HepG2 (cell line): ENCODE data around the gene DNAJA3. TPM values are rescaled to one million over a fixed set of nuclear protein-coding genes. Genes with fewer than 3 reads are reported as not detected.

Experiments
- ATAC-seq: fragments of 200-7000 bp; cut with Tn5 transposase; 3 replicates; pipeline ENCODE4 v1.9.1; 2020; ENCODE audit warnings: mild to moderate bottlenecking, moderate library complexity
- BruUV-seq: library from RNA; stranded (reverse); fragments of 400-500 nt; replicated peaks from 2 replicates; lab custom pipeline; 2021; lab: Mats Ljungman, UMichigan
- CTCF ChIA-PET: fragments of 300-600 bp; formaldehyde crosslinking; extraction: SDS; loops from one replicate; lab custom pipeline; 2021; ENCODE audit warnings: low total read pairs, inconsistent platforms, low intra/inter-chr PET ratio; lab: Yijun Ruan, JAX
- POLR2A ChIA-PET: fragments of 350-600 bp; sonication (Branson Sonifier 250); formaldehyde crosslinking; loops from one replicate; lab custom pipeline; 2020; ENCODE audit warnings: antibody characterized with exemption, inconsistent platforms; lab: Yijun Ruan, JAX
- DNase-seq: peaks from one replicate; pipeline ENCODE4 v3.0.0-alpha.2; 2015; ENCODE audit warnings: low spot score
- FAIRE-seq: peaks from 3 replicates; lab custom pipeline; 2011; peaks lifted over from hg19 to GRCh38; lab: Jason Lieb, UNC
- H2AFZ ChIP-seq: one replicate; pipeline ENCODE4 v1.6.1; 2011; ENCODE audit warnings: low read length, inconsistent platforms
- H3K27ac ChIP-seq: fragments of 300-600 bp; 3 replicates; pipeline ENCODE4 v1.8.0; 2011; ENCODE audit warnings: mixed run types, mild to moderate bottlenecking, mixed read lengths, low read length, inconsistent platforms; ENCODE audit not compliant: insufficient read depth; ENCODE audit errors: extremely low read length
- H3K27me3 ChIP-seq, 2 experiments: fragments of 200-600 bp in 1 of 2; 2 replicates in 1 of 2; 3 replicates in 1 of 2; pipeline versions ENCODE4 v1.6.0 to v1.8.0; 2011; ENCODE audit warnings: low read length in 2 of 2, mild to moderate bottlenecking in 2 of 2, moderate library complexity in 2 of 2, inconsistent platforms in 1 of 2; ENCODE audit not compliant: insufficient read depth in 2 of 2, control insufficient read depth in 1 of 2
- H3K36me3 ChIP-seq, 2 experiments: fragments of 200-600 bp in 1 of 2; replicated peaks in 1 of 2; 2 replicates in 1 of 2; 3 replicates in 1 of 2; pipeline versions ENCODE4 v1.5.1 to v1.8.0; 2011; ENCODE audit warnings: low read length in 2 of 2, inconsistent platforms in 1 of 2; ENCODE audit not compliant: insufficient read depth in 2 of 2, control insufficient read depth in 1 of 2
- H3K4me1 ChIP-seq: 2 replicates; pipeline ENCODE4 v1.5.1; 2012; ENCODE audit warnings: low read length, inconsistent platforms; ENCODE audit not compliant: insufficient read depth
- H3K4me2 ChIP-seq: 2 replicates; pipeline ENCODE4 v1.6.0; 2011; ENCODE audit warnings: low read depth, low read length, inconsistent platforms
- H3K4me3 ChIP-seq, 3 experiments: fragments of 200-600 bp in 1 of 3; sonication (generic), shearing (Covaris generic) in 1 of 3; replicated peaks in 1 of 3; 2 replicates each; pipeline ENCODE4 v1.5.1; 2011 to 2016; ENCODE audit warnings: low read length in 3 of 3, inconsistent platforms in 2 of 3, low read depth in 2 of 3, mild to moderate bottlenecking in 2 of 3, control low read depth in 1 of 3, mixed read lengths in 1 of 3; ENCODE audit not compliant: insufficient read depth in 1 of 3
- H3K79me2 ChIP-seq: one replicate; pipeline ENCODE4 v1.6.1; 2011; ENCODE audit warnings: low read length, inconsistent platforms; ENCODE audit not compliant: insufficient read depth
- H3K9ac ChIP-seq: 2 replicates; pipeline ENCODE4 v1.6.0; 2011; ENCODE audit warnings: mild to moderate bottlenecking, low read depth, low read length, inconsistent platforms; ENCODE audit not compliant: insufficient read depth
- H3K9me3 ChIP-seq: 2 replicates; pipeline ENCODE4 v1.5.1; 2012; ENCODE audit warnings: mild to moderate bottlenecking, low read length
- H4K20me1 ChIP-seq: 2 replicates; pipeline ENCODE4 v1.6.0; 2011; ENCODE audit warnings: inconsistent platforms, mild to moderate bottlenecking, low read length, moderate library complexity; ENCODE audit not compliant: insufficient read depth
- CHD2 ChIP-seq: IDR thresholded peaks from 2 replicates; pipeline ENCODE4 v1.6.1; 2011; ENCODE audit warnings: low read depth, low read length, improper control_type of control experiment
- DNMT3B ChIP-seq: conservative IDR thresholded peaks from 2 replicates; pipeline ENCODE4 v1.6.1; 2016; ENCODE audit warnings: missing biosample characterization, control low read depth
- HOMEZ ChIP-seq: IDR thresholded peaks from 2 replicates; pipeline ENCODE4 v1.6.1; 2016; ENCODE audit warnings: low read depth
- MEF2D ChIP-seq: sonication (generic); formaldehyde crosslinking; IDR thresholded peaks from 2 replicates; pipeline ENCODE4 v1.5.1; 2020; ENCODE audit warnings: mild to moderate bottlenecking, missing genetic modification reagents
- POLR2A ChIP-seq, 2 experiments: IDR thresholded peaks; 2 replicates each; pipeline ENCODE4 v1.6.1; 2011; ENCODE audit warnings: low read depth in 2 of 2, low read length in 2 of 2, mild to moderate bottlenecking in 1 of 2, moderate library complexity in 1 of 2; ENCODE audit not compliant: insufficient read depth in 1 of 2
- RFX3 ChIP-seq: IDR thresholded peaks from 2 replicates; pipeline ENCODE4 v1.6.1; 2016; ENCODE audit warnings: missing biosample characterization, missing genetic modification reagents
- SMYD3 ChIP-seq: sonication (generic); formaldehyde crosslinking; IDR thresholded peaks from 2 replicates; pipeline ENCODE4 v1.8.1; 2023; ENCODE audit warnings: mild to moderate bottlenecking, missing genetic modification reagents
- SOX5 ChIP-seq: IDR thresholded peaks from 2 replicates; pipeline ENCODE4 v1.6.1; 2016; ENCODE audit warnings: borderline replicate concordance
- ZBTB1 ChIP-seq: sonication (generic); formaldehyde crosslinking; IDR thresholded peaks from 2 replicates; pipeline ENCODE4 v1.4.0; 2020; ENCODE audit warnings: missing genetic modification reagents, borderline replicate concordance
- ZNF260 ChIP-seq: sonication (generic); formaldehyde crosslinking; IDR thresholded peaks from 2 replicates; pipeline ENCODE4 v1.4.0; 2020; ENCODE audit warnings: missing genetic modification reagents, low read depth, mild to moderate bottlenecking, borderline replicate concordance
- ZNF773 ChIP-seq: sonication (generic); formaldehyde crosslinking; IDR thresholded peaks from 2 replicates; pipeline ENCODE4 v1.4.0; 2020; ENCODE audit warnings: missing genetic modification reagents, borderline replicate concordance
- WGBS: methylation state at CpG from one replicate; pipeline ENCODE4 v1.1.6; 2017; ENCODE audit warnings: low lambda C conversion rate; 5-methylcytosine and 5-hydroxymethylcytosine counted together
- in situ Hi-C: cut with HindIII; loops from 2 replicates; pipeline ENCODE4 v1.10.0; 2017; ENCODE audit warnings: low pct_unique_long_range_greater_than_20kb; ENCODE audit not compliant: extremely low pct_ligation_motif_present
- intact Hi-C: fragments of 100-400 bp; cut with micrococcal nuclease; formaldehyde crosslinking; loops from one replicate; pipeline ENCODE4 v1.10.0; 2022; ENCODE audit not compliant: unreplicated experiment
- polyA plus RNA-seq, 8 experiments: library from polyadenylated mRNA; depleted of rRNA in 3 of 8; stranded (reverse) in 7 of 8; unstranded in 1 of 8; fragments of >200 nt; fragmentation: Illumina TruSeq in 4 of 8; extraction: Trizol in 4 of 8; gene quantifications; 2 replicates each; pipeline versions ENCODE4 v1.2.1 to v1.2.3, GENCODE V29; 2011 to 2016; ENCODE audit warnings: low read depth in 4 of 8, missing spikeins in 1 of 8, mixed read lengths in 1 of 8; ENCODE audit not compliant: insufficient read depth in 1 of 8
- total RNA-seq, 5 experiments: library from RNA; depleted of rRNA; stranded (reverse); fragments of >200 nt; fragmentation: Illumina TruSeq; extraction: Trizol; gene quantifications; 2 replicates each; pipeline ENCODE4 v1.2.3, GENCODE V29; 2016; ENCODE audit warnings: low read depth in 1 of 5
- TF ChIP-seq, protein P1 (sequence below): sonication (generic); formaldehyde crosslinking; conservative IDR thresholded peaks from 2 replicates; pipeline ENCODE4 v1.8.0; 2022; ENCODE audit warnings: missing genetic modification reagents
- TF ChIP-seq, protein P2 (sequence below): sonication (generic); formaldehyde crosslinking; IDR thresholded peaks from 2 replicates; pipeline ENCODE4 v1.5.0; 2020; ENCODE audit warnings: mild to moderate bottlenecking, missing genetic modification reagents, borderline replicate concordance
- TF ChIP-seq, protein P3 (sequence below): sonication (generic); formaldehyde crosslinking; IDR thresholded peaks from 2 replicates; pipeline ENCODE4 v1.5.0; 2020; ENCODE audit warnings: missing genetic modification reagents, mild to moderate bottlenecking, borderline replicate concordance

Gene DNAJA3
- total and polyA plus RNA-seq, 2 of the 13 experiments (the other 11 are each of a cell fraction or from before 2014, with no cell fraction given), result 77.0 to 83.3 TPM

DNA sequence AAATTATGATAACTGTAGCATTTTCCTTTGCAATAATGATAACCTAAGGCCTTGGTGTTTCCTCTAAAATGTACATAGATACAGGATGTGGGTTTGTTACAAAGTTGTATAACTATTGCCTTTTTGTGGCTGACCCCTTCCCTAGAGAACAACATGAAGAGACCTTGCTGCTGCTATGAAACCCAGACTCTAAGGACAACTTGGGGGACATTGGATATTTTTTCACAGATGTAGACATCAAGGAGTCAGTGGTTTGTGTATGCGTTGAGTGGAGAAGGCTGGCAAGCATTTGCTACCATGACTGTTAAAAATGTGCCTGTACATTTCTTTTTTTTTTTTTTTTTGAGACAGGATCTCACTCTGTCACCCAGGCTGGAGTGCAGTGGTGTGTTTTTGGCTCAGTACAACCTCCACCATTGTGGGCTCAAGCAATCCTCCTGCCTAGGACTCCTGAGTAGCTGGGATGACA, 62.9 kb downstream of the DNAJA3 start (continued):
- TF ChIP-seq HOMEZ (CRISPR knock-in tag), result no peak

GRCh38 chr16:4489030-4489429, 63.4 kb downstream of the DNAJA3 start:
- in situ Hi-C loops, result no loop called here
- H3K27me3 ChIP-seq, result no peaks in the 10 kb centered on the region
- no peaks in the 10 kb centered on the region for H4K20me1 ChIP-seq
- no peak for ATAC-seq
- H3K9ac ChIP-seq, result no peak overlapping the region
- intact Hi-C loops, result no loop called here
- H3K79me2 ChIP-seq, result peaks cover 15% of the 10 kb centered on the region
- H3K4me3 ChIP-seq, result no peak overlapping the region
- no peak overlapping the region for H2AFZ ChIP-seq
- H3K4me1 ChIP-seq, result peaks cover 20% of the 10 kb centered on the region
- H3K27ac ChIP-seq, result no peak overlapping the region
- no TSS peak for BruUV-seq
- no peak for FAIRE-seq
- TF ChIP-seq CHD2 (no peak), ZNF773 (CRISPR knock-in tag) (no peak), ZBTB1 (CRISPR knock-in tag) (no peak), DNMT3B (no peak), SOX5 (CRISPR knock-in tag) (no peak), MEF2D (CRISPR knock-in tag) (no peak), SMYD3 (no peak), ZNF260 (CRISPR knock-in tag) (no peak), RFX3 (CRISPR knock-in tag) (no peak), POLR2A (IDR thresholded peaks at IDR 0.05; ENCODE audit: insufficient read depth in 1 of 2, low read depth in 2 of 2, low read length in 2 of 2) (no peak)
- TF ChIP-seq, protein P1, sequence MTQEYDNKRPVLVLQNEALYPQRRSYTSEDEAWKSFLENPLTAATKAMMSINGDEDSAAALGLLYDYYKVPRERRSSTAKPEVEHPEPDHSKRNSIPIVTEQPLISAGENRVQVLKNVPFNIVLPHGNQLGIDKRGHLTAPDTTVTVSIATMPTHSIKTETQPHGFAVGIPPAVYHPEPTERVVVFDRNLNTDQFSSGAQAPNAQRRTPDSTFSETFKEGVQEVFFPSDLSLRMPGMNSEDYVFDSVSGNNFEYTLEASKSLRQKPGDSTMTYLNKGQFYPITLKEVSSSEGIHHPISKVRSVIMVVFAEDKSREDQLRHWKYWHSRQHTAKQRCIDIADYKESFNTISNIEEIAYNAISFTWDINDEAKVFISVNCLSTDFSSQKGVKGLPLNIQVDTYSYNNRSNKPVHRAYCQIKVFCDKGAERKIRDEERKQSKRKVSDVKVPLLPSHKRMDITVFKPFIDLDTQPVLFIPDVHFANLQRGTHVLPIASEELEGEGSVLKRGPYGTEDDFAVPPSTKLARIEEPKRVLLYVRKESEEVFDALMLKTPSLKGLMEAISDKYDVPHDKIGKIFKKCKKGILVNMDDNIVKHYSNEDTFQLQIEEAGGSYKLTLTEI (CRISPR knock-in tag), result no peak
- TF ChIP-seq, protein P2, sequence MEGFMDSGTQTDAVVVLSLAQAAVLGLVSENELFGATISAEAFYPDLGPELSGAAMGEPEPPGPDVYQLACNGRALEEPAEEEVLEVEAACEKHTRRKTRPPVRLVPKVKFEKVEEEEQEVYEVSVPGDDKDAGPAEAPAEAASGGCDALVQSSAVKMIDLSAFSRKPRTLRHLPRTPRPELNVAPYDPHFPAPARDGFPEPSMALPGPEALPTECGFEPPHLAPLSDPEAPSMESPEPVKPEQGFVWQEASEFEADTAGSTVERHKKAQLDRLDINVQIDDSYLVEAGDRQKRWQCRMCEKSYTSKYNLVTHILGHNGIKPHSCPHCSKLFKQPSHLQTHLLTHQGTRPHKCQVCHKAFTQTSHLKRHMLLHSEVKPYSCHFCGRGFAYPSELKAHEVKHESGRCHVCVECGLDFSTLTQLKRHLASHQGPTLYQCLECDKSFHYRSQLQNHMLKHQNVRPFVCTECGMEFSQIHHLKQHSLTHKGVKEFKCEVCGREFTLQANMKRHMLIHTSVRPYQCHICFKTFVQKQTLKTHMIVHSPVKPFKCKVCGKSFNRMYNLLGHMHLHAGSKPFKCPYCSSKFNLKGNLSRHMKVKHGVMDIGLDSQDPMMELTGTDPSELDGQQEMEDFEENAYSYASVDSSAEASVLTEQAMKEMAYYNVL (CRISPR knock-in tag), result no peak
- TF ChIP-seq, protein P3, sequence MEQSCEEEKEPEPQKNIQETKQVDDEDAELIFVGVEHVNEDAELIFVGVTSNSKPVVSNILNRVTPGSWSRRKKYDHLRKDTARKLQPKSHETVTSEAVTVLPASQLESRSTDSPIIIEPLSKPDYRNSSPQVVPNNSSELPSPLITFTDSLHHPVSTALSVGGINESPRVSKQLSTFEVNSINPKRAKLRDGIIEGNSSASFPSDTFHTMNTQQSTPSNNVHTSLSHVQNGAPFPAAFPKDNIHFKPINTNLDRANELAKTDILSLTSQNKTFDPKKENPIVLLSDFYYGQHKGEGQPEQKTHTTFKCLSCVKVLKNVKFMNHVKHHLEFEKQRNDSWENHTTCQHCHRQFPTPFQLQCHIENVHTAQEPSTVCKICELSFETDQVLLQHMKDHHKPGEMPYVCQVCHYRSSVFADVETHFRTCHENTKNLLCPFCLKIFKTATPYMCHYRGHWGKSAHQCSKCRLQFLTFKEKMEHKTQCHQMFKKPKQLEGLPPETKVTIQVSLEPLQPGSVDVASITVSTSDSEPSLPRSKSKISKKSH, result no peak
- no peaks in the 10 kb centered on the region for H3K9me3 ChIP-seq
- ChIA-PET POLR2A (interaction anchor here (1.0 to 1.6 kb wide), 2 partner anchors 11 to 13 kb away, joined by 4 to 5 read pairs; partner anchors contain the start of gene HMOX2), CTCF (no interaction called here)
- WGBS, result 95% methylated on average over 5 of the region's 5 CpGs
- no peak for DNase-seq
- no peak overlapping the region for H3K4me2 ChIP-seq
- H3K36me3 ChIP-seq, result peaks cover 3 to 18% of the 10 kb centered on the region in 2 experiments; a peak in 4 of 5 replicates
